CD4-positive, alpha-beta T cell treated with Interleukin-4 for 4 hours (primary cell): ENCODE data around the gene DENND2D.
"Not testable (repeated sequence)": the region's sequence is repeated elsewhere in the genome, so short reads cannot be mapped to it uniquely, and the experiment has no call there.

Source experiments
- DNase-seq: peaks from one replicate; pipeline ENCODE4 v3.0.0-alpha.2; 2020

The DENND2D gene

DNA sequence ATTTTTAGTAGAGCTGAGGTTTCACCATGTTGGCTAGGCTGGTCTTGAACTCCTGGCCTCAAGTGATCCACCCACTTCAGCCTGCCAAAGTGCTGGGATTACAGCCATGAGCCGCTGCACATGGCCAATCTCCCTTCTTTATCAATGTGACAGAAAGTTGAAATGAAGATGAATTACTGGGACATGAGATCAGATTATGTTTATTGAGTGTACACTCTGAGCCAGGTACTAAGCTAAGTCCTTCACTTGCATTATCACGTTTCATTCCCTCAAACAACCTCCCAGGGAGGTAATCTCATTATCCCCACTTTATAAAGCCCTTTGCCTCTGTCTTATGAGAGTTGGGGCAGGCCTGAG, 20.8 kb upstream of the DENND2D start:
- no peak for DNase-seq

DNA sequence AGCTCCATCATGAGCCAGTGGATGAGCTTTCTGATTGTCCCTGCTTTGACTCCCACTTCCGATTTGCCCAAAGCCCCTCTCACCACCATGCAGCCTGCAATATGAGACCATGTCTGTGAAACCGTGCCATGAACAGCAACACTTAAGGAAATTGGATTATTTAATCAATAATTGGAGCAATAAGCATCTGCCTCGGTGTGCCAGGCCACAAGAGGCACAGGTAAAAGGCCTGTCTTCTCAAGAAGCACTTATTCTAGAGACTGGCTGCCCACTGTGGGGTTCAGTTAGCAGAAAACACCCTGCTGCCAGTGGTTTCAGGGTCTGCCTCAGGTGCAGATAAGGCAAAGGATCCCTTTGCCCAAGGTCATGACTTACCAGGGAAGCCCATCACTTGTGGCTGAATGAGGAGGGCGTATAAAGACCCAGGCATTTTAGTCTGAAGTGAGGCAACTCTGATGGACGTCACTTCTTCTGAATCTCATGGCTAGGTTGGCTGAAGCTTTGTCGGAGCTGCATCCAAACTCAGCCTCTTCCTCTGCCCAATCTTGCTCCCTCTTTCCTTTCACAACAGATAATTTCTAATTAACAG, 19.9 kb upstream of the DENND2D start:
- DNase-seq: no peak

DNA sequence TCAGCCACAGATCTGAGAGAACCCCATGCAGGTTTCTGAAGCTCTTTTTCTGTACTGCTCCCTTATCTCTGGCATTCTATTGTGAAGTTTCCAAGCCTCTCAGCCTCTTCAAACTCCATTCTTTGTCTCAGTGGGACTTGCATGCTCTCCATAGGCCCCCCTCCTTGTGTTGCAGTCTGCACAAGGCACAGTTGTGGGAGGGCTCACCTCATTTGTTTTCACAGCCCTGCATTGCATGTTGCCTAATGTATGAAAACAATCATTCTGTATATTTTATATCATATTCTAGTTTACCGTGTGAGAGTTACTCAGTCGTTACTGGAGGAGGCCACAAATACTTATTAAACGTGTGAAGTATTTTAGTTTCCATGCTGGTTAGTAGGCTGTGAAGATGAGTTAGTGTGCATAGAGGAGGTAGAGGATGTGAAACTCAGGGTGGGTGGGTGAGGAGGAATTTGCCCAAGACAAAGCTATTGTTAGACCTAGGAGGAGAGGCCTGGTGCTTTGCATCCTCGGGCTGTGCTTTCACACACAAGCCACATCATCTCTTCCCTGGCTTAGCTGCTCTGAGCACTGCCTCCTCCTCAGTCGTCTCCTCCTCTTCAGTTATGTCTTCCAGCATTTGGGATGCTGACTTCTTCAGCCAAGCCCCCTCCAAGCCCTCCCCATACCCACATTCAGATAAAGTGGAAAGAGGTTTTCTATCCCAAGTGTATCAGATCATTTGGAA, 19.3 kb upstream of the DENND2D start:
- no peak for DNase-seq

GRCh38 chr1:111218701-111219556, 18.5 kb upstream of the DENND2D start:
- peak; percentile 50 for DNase-seq

GRCh38 chr1:111217183-111217910, 16.9 kb upstream of the DENND2D start:
- no peak for DNase-seq

DNA sequence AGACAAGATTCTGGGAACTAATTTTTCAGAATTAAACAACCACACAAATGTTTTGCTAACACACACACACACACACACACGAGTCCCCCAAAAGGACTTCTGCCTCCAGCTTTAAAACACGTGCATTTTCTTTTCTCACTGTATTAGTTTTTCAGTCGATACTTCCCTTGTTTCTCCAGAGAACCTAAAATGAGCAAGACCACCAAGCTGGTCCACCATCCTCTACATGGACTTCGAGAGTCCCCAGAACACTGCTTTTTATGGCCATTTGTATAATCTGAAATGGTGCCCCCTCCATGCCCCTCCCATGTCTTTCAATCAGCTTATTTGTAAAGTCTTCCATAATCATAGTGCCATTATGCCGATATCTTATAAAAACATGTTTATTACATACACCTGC, 16.3 kb upstream of the DENND2D start:
- DNase-seq: no peak

GRCh38 chr1:111215285-111215684, 14.8 kb upstream of the DENND2D start:
- DNase-seq: not testable (repeated sequence)

- DNase-seq: no peak
These were observed 14.4 kb upstream of the DENND2D start for GRCh38 chr1:111214884-111215283.

DNA sequence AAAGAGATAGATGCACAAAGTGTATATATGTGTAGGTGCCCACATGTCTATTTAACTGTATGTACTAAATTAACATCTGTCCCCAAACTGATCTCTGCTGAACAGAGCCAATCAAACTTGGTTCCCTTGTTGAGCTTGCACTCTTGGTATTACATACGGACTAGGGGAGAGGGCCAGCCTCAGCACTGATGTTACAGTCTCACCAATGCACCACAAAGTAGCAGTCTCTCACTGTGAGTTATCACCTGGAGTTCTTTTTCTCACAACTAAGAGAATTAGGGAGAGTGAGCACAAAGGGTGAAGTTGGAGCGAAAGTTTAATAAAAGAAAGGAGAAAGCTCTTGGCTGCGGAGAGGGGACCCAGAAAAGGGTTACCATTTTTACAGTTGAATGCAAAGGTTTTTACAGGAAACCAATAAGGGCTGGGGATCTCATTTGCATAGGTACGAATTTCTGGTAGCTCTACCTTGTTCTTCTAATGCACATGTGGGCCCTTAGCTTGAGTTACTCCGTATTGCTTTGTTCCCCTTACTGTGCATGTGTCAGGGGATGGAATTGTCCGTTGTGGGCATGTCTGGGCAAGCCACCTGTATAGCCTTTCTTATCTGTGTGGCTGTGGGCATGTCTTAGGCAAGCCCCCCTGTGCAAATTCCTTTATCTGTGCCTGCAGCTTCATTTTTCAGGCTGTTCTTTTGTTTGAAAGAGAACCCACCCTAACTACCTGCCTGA, 13.8 kb upstream of the DENND2D start:
- DNase-seq: no peak

GRCh38 chr1:111213412-111213811, 13.0 kb upstream of the DENND2D start:
- peak; percentile 51 for DNase-seq

DNA sequence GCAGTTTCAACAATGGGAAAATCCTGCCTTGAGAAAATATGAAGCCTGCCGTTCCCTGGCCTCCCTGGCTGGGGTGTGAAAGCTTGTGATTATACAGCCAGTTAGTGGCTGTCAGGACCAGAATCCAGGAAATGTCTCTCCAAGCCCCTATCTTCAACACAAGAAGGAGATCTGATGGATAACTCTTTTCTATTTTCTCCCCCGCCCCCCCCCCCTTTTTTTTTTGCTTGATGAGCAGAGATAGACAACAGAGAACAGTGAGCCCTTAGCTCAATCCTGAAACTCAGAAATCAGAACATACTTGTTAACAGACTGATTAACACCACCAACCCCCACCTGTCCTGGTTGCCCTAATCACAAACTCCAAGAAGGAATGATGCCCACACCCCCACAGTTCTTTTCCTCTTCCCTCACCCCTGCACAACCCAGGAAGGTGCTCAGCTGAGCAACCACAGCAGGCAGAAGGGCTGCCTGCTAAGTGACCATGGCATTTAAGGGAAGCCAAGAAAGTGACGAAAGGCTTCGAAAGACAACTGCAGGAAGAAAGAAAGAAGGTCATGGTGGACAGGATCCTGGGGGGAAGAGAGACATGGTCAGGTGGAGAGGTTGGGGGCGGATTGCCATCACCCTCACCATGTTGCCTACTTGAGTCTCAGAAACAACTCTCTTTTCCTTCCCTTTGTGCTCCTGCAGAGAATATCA, 12.3 kb upstream of the DENND2D start:
- DNase-seq: no peak

DNA sequence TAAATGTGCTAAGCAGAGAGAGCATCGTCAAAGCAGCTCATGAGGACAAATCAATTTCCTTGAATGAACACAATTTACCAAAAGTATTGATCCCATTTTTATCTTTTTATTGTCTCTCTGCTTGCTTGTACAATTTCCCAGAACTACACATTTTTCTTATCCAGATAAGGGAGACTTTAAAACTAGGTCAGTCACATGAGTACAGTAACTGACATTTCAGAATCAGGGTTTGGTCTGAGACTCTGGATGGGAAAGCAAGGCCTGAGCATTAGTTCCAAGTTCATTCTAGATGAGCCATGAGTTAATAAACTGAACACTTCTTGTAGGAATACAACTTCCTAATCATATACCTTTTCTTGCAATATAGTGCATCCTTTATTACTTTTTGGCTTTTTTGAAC, 11.5 kb upstream of the DENND2D start:
- no peak for DNase-seq

GRCh38 chr1:111209622-111210021, 9.2 kb upstream of the DENND2D start:
- DNase-seq: no peak

DNA sequence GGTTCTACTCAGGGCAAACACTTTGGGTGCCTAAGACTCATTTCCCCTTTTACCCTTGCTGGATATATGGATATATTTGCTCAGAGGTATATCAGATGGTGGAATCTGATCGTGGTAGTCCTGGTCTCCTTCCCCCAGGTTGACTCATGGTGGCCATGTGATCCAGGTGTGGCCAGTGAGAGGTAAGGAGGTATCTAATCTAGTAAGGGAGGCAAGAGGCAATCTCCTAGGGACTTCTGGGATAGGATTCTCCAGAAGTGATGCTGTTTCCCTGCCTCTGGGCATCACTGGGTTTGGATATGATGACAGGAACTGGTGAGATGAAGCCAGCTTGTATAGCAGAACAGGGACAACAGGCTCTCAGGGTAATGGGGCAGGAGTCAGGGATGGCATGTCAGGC, 8.5 kb upstream of the DENND2D start:
- DNase-seq: no peak

DNA sequence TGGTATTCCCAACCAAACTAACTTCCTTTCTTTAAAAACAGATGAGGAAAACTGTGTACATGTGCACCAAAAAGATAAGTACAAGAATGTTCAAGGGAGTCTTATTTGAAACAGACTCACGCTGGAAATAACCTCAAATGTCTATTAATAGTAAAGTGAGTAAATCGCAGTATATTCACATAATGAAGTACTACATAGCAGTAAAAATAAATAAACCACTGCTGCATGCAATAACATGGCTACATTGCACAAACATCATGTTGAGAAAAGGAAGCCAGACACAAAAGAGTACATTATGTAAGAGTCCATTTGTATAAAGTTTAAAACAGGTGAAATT, 5.2 kb upstream of the DENND2D start:
- no peak for DNase-seq

DNA sequence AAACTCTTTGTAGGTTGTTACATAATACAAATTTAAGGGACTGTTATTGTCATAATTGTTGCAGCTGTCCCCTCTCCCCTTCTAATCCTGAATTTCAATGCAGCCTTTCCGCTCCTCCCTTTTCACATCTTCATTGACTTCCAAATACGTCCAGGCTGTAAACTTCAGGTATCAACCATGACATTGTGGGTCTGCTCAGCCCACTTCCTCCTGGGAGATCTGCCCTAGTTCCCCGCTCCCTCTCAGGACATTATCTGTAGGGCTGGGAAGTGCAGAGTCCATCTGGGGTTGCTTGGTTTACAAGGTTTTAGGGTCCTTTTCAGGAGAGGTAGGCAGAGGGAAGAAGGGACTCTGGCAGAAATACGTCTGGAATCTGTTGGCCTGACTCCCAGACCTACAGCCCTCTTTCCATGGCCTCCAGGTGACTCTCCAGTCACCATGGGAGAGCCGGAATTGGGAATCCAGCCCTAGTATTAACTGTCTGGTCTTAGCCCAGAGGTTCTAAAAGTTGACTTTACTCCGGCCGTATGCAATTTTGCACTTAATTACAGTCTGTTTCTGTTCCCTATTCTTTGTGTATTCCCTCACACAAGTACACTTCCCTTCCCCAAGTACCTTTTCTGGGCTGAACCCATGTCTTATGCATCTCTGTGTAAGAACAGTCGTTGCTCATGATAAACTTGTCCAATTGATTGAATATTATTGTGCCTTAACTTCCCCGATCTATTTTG, 4.7 kb upstream of the DENND2D start:
- no peak for DNase-seq

DNA sequence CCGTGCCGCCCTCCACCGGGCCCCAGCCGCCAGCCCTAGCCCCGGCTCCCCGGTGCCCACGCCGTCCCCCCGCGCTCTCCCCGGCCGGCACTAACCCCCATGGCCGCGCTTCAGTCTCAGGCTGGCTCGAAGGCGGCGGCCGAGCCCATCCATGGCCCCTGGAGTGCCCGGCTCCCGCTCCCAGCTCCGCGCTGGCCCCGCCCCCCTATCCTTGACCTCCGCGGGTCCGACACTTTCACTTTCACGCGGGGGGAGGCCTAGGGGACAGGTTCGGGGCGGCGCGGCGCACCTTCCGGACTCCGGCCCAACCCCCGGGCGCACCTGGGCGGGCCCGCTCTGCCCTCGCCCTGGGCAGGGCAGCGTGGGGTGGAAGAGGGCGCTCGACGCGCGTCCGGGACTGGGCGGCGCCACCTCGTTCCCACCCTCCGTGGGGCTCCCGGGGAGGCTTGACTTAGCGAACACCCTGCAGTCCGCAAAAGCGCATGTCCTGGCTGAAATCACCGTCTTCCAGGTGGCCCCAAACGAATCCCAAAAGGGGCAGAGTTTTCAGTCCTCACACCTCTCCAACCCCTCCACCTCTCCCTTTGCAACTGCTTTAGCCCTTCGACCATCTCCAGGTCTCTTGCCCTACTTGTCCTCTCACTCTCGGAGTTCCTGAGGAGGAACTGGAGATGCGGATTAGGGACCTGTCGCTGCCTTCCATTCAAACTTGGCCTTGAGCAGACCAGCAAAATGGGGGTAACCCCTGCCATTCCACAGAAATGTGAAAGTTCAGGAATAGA, 3.9 kb upstream of the DENND2D start:
- peak; percentile 72 for DNase-seq

- DNase-seq: peak; percentile 85
These were observed 3.3 kb upstream of the DENND2D start for GRCh38 chr1:111203681-111204200.

DNA sequence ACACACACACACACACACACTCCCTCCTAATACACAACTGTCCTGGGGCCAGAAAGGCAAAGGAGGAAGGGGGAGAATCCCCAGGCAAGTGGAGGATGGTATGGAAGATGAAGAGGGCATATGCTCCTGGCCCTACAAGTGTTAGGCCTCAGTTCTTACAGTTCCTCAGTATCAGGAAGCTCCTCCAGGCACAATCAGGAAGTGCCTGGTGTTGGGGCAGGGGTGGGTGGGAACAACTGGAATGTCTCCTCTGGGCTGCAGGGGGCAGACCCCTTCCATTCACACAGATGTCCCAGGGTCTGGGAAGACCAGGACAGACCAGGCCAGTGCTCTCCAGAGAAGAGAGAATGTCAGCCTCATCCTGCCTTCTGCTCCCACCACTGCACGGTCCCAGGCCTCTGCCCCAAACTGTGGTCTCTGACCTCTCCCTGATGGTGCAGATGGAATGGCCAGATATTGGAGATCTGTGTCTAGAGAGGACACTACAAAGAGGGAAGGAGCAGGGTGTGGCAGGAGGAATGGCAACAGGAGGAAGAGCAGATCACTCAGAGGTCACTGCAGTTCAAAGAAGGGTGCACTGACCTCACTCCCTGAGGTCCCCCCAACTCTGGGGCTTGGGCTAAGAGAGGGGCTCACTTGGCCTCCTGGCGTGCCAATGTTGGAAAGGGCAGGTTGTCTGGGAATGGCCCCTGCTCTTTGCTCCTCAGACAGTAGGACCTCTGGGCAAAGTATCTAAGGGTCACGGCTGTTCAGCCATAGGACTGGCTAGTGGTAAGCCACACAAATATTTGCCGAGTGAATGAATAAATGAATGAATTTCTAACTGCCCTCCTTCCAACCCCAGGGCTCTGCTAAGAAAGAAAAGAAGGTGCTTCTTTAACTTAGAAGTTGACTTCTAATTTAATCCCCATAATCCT, 2.5 kb upstream of the DENND2D start:
- no peak for DNase-seq
